GM21526 (cell line): ENCODE data around the gene AQR.

Experiments used
- ATAC-seq: cut with Tn5 transposase; IDR thresholded peaks from one replicate; pipeline ENCODE4 v1.9.1; 2021; ENCODE audit warnings: moderate library complexity; ENCODE audit not compliant: unreplicated experiment, low FRiP score

Gene AQR

DNA sequence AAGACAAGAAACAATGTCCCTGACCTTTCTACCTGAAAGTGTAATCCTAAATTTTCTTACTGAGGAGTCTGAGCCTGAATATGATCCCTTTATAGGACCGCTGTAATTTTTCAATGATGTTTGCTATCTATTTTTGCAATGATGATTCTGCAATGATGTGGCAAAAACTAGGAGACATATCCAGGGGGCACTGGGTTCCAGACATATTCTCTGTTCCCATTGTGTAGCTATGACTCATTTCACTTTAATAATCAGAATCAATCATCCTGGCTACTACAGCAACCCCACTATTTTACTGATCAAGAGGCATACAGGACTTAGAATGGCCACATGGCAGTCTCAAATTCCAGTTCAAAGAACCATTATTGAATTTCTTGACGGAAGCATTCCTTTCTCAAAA lies 85.9 kb downstream of the AQR start:
- ATAC-seq, result no peak

DNA sequence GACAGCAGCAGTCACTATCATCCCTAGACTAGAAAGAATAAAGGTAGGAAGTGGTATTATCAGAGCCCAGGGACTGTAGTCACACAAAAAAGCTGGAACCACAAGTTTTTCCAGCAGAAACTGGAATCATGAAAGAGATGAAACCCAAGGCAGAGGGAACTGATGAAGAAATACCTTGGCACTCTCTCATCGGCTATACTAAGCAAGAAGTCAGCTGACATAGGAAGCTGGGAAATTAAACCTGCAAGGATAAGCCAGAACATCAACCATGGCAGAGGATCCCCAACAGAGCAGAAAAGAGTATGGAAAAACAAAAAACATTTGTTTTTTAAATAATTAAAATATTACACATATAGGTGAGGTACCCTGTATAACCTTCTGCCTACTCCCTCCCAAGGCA lies 86.5 kb downstream of the AQR start:
- ATAC-seq, result no peak

DNA sequence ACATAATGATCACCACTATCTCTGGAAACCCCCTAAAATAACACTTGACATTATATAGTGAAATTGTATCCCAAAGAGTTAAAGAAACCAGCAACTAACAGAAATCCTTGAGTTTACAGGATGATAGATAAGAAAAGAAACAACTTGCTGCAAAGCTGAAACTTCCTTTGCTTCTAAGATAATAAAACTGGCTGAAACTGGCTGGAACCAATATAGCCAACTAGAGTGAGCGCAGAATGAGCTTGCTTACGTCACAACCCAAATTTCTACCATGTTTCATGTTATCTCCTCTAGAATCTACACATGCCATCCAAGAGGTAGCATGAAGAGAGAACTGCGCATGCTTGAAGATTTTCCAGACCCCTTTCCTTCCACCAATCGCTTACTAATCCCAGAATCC lies 90.4 kb downstream of the AQR start:
- no peak for ATAC-seq

DNA sequence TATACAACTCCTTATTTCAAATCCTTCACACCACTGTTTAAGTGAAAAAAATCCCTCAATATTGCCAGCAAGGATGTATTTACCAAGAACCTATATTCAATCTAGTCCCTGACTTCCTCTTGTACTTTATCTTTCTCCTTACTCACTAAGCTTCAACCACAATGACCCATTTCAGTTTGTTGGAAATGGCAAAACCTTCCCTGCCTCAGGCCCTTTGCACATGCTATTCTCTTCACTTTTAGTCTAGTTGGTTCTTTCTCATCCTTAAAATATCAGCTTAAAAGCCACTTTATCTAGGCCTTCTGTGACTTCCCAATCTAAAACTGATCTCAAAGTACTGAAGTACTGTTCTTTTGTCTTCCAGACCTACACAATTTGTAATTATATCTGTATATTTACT lies 92.9 kb downstream of the AQR start:
- no peak for ATAC-seq

DNA sequence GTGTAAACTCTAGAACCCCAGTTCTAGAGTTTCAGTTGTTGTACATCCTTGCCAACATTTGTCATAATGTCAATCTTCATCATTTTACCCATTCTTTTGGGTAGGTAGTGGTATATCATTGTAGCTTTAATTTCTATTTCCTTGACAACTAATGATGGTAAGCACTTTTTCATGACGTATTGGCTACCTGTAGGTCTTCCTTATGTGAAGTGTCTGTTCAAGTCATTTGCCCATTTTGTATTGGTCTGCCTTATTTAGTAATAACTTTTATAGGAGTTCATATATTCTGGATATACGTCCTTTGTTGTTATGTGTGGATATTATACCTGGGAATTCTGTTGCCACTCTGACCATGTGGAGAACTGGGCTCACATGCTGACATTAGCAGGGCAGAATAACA lies 100.4 kb downstream of the AQR start:
- ATAC-seq, result no peak

DNA sequence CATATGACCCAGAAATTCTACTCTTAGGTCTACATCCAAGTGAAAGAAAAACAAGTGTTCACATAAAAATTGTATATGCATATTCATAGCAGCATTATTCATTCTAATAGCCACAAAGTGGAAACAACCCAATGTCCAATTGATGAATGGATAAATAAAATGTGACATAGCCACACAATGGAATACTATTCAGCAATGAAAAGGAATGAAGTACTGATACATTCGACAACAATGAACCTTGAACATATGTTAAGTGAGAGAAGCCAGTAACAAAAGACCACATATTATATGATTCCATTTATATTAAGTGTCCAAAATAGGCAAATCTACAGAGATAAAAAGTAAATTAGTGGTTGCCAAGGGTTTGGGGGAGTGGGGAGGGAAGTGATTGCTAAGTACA lies 104.0 kb downstream of the AQR start:
- ATAC-seq, result no peak

DNA sequence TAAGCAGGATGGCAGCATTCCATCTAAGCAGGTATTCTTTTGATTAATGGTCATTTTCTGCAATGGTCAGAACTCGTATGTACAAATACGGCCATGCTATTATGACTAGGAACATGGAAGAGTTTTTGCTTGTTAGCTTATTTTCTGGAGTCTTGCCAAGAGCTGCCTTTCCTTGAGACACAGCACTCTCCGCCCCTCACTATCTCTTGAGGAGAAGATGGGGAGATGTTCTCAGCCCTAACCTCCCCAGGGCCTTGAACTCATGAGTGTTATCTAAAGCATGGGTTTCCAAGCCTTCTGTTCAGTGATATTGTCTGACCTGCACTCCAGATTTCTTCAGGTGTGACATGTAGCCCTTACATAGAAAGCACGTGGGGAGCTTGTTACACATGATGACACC lies 108.3 kb downstream of the AQR start:
- ATAC-seq, result no peak

DNA sequence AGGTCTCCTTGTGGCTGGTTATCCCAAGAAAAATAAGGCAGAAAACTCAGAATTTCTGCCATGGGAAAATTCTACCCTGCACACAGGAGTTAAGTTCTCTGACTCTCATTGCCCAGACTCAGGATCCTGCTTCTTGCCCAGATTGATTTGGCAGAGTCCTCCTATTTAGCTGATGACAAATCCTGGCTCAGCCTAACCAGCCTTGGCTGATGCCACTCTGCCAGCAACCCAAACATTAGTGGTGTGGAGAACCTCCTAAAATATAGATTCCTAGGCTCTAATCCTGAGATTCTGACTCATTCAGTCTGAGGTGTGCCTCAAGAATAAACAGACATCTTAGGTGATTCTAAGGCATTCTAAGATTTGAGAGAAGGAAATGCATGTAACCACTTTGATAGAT lies 113.6 kb downstream of the AQR start:
- ATAC-seq, result no peak

DNA sequence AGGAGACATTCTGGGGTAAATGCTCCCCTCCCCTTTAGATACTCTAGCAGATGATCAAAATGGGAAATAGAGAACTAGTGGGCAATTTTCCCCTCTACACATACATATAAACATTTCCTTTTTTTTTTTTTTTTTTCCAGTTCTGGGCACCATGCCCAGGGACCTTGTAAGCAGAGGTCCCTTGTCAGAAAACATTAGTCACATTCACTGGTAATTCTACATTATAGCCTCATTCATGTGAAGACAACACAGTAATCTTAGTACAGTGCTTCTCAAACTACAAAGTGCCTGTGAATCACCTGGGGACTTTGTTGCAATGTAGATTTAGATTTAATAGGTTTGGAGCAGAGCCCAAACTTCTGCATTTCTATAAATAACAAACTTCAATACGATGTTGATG lies 114.1 kb downstream of the AQR start:
- ATAC-seq, result no peak

DNA sequence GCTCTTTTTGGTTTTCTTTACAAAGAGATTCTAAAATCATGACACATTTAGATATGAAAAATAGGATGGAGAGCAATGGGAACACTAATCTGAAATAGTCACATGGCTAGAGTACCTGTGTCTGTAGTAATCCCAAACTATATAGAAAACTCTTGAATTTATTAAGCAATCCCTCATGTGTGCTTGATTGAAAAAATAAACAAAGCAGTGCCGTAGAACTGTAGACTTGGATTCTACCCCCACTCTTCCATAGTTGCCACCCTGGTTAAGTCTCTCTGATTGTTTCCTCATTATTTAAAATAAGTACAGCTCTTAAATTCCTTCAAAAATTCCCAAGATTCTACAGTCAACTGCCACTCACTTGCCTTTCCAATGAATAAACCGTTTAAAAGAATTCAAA lies 115.3 kb downstream of the AQR start:
- ATAC-seq, result no peak

DNA sequence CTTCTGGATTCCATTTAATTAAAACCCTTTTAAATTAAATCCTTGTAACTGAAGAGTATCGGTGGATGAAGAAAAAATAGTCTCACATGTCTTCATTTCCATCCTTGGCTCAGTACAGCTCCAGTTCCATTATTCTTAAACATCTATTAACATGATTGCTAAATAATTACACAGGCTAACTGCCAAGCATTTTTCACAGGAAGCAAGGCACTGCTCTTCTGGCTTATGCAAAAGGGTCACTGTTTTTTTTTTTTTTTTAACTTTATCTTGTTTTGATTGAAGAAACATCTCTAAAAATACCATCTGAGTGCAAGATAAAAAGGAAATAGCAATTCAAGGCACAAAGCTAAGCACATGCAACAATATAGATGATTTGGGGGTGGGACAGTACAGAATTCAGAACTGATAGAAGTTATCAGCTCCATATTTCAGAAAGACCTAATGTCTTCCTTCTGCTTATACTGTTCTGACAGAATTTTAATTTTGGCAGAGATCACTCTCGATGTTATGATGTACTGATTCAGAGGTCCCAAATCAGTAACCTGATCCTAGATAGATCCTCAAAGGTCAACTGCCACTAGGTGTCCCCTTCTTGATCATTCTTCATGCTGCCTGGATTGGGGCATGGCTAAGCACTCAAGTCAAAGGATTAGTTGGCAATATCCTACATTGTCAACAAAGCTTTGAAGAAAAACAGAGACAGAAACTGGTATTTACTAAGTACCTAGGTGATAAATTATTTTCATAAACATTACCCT lies 116.4 kb downstream of the AQR start:
- ATAC-seq, result no peak

DNA sequence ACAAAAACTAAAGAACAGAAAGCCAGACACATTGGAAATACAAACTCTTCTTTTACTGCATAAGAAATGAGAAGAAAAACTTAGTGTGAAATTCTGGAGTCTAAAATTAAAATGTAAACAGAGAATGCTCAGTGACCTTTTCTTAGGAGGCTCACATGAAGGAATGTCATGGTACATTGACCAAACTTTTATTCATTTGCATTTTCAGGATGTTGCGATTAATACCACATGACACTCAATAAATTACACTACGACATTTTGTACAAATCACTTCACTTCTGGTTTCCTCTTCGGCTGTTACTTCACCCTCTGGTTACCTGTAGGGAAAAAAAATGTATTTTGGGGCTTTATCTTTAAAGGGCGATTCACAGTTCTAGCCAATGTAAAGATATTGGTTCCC lies 117.8 kb downstream of the AQR start:
- no peak for ATAC-seq

DNA sequence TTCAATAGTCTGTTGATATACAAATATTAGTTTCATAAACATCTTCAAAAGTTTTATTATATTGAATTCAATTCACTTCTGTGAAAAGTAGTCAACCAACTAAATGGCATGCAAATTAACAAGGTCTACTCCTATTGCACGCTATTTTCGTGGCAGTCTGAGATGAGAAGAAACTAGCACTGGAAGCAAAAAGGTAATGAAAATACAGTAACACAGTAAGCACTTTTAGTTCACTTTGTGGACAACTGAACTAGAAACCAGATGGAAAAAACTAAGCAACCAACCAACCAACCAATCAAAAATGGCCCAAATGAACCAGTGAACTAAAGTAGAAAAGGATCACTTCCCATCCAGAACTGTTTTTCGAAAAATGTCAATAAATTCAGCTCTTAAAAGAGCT lies 118.5 kb downstream of the AQR start:
- no peak for ATAC-seq

DNA sequence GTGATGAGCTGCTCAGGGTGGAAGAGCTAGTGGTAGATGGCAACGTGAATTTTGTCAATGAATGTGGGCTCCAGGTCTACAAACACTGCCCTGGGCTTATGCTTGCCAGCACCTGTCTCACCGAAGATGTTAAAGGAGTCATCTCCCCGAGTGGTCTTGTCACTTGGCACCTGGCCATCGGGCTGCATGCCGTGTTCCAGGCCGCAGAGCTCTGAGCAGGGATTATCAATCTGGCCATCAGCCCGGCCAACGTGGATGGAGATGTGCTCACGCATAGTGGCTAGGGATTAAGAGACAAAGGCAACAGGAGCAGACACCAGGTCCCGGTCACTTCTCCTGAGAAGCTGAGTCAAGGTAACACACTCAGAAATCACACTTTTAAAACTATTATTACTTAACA lies 119.4 kb downstream of the AQR start:
- ATAC-seq, result no peak

DNA sequence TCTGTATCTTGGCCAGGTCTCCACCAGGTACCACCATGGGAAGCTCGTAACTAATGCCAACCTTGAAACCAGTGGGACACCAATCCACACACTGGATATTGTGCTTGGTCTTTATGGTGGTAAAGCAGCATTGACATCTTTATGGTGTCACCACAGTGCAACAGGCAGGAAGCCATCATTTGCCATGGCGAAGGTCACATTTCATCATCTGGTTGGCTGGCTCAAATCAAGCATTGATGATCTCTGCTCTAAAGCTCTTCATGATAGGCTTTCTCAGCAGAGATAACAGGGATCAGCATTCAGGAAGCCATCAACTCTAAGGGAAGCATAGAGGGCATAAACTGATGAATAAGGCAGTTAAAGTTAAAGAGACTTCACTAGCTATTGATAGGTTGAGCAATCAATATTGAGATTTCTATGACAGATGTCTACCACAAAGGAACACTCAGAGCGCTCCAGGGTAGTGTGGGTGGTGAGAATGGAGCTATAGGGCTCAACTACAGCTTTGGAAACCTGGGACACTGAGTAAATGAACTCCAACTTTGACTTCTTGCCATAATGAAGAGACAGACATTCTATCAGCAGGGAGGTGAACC lies 120.1 kb downstream of the AQR start:
- ATAC-seq, result no peak

DNA sequence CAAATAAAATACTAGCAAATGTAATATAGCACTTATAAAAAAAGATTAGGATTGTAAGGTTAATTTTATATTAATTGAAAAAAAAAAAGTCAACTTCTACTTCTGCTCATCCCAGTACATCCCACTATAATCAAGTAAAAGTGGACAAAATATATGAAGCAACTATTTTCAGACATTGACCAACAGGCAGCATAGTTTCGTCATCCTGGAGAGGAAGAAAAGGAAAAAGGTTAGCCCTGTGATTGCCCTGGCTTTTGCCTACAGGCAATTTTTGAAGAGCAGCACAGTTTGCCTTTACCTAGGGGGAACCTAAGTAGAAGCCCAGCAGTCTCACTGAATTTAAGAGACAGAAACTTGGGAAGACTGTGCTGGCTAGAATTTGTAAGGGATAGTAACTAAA lies 121.9 kb downstream of the AQR start:
- ATAC-seq, result no peak

DNA sequence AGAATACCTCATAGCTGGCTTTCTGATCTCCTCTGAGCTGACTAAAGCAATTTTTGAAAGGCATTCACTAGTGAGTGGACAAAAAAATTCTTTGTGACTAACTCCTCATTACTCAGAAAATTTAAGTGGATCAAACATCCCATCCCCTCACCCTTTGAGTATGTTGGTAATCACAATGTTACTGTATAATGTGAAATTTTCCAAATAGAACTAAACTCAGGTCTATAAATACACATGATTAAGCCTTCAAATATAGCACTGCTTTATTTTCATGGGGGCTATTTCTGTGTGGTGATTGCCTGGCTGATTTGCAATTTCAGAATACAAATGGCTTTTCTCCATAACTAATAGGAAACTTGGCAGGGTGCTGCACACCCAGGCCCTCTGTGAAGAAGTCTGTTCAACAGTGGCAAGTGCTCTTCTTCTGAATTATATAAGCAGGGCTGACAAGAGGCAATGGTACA lies 128.2 kb downstream of the AQR start:
- ATAC-seq, result no peak

DNA sequence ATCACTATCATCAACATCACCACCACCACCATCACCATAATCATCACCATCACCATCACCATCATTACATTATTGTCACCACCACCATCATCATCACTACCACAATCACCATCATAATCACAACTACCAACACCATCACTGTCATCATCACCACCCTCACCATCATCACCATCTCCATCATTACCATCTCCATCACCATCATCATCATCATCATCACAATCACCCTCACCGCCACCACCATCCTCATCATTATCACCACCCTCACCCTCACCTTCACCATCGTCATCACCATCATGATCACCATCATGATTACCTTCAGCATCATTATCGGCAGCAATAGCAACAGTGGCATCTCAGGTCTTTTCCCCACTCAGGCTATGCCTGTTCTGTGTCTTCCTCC lies 131.3 kb downstream of the AQR start:
- no peak for ATAC-seq

DNA sequence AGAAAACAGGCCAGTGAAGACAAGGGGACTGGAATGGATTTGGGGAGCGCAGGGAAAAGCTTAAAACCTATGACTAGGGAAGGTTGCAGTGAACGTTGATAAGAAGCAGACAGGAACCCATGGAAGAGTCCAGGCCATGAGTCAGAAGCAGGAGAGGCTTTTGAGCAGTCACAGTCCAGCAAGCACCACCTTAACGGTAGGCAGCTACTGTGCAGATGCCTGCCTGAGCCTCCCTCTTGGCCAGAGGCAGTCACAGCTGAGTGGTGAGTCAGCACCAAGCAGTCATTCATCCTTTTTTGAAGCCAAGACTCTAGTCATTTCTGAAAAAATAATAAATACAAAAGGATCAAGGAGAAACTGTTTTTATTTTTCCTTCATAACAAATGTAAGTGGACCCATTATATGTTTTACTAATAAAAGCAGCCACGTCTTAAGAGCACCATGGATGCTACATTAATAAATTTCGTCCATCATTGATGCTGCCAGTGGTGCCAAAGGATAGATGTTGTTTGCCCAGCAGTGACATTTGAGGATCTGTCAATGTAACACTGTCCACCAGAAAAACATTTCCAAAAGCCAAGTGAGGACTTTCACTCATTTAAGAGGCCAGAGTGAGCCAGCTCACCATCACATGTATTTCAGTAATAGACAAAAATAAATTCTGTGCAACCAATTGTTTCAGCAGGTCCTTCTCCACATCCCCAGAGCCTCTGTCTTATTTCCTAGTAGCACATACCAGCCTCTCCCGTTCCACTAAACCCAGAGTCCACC lies 132.1 kb downstream of the AQR start:
- ATAC-seq, result no peak

DNA sequence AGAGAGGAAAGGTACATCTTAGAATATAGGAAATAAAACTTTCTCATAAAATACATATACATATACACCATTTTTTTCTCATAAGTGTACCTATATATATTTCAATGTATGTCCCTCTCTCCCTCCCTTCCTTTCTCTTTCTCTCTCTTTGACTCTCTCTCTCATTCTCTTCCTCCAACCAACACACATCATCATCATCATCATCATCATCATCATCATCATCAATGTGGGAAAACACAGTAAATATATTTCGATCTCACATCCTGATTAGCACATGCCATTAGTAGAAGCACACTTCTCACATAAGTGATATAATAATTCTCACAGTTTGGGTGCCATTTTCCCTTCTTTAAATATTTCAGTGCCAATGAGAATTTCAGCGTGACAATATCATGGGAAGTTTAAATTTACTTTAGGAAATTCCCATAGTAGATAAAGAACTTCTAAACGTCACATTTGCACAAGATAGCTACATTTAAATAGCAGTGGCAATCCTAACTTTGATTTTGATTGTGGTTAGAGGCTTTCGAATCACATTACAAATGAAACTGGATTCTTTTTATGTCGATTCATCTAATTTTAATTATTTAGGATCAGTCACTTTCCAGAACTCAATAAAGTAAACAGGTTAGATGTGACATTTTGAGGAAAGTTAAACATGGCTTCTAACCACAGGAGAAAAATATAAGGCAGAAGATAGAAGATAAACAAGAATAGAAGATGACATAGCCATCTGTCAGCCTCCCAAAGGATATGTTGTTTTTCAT lies 141.2 kb downstream of the AQR start:
- no peak for ATAC-seq

DNA sequence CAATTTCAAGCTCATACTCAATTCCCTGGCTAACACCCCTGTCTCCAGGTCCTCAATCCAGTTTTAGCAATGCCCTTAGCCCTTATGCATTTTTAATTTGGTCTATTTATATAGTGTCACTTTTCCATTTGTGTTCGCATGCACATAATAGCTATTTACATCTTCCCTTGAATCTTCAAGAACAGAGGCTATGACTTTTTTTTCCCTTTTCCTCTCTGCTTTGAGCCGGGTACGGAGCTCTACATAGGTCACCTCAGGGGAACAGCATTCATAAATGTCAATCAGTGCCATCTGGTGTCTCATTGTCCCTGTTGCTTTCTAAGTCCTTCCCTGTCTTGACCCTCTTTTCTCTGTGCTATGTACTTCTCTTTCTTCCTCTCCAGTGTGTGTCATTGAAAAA lies 147.7 kb downstream of the AQR start:
- ATAC-seq, result no peak
